HG03575 (cell line): ENCODE measurements around the gene GNLY.
"Not testable (repeated sequence)": the region's sequence is repeated elsewhere in the genome, so short reads cannot be mapped to it uniquely, and the experiment has no call there.

Experiments used
- ATAC-seq: cut with Tn5 transposase; IDR thresholded peaks from one replicate; pipeline ENCODE4 v1.9.1; 2021; ENCODE audit not compliant: unreplicated experiment, insufficient number of reproducible peaks, low FRiP score; ENCODE audit errors: extremely low read depth

Gene GNLY

GRCh38 chr2:85703329-85703728 is 9.2 kb downstream of the GNLY start:
- ATAC-seq: no peak

DNA sequence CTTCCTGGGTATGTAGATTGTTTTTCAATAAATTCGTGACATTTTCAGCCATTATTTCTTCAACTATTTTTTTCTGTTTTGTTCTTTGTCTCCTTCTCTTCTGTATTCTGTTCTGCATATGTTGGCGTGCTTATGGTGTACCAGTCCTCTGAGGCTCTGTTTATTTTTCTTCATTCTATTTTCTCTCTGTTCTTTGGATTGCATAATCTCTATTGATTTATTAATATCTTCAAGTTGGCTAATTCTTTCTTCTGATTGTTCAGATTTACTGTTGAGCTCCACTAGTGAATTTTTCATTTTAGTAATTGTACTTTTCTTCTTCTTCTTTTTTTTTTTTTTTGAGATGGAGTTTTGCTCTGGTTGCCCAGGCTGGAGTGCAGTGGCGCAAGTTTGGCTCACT is 9.9 kb downstream of the GNLY start:
- no peak for ATAC-seq

DNA sequence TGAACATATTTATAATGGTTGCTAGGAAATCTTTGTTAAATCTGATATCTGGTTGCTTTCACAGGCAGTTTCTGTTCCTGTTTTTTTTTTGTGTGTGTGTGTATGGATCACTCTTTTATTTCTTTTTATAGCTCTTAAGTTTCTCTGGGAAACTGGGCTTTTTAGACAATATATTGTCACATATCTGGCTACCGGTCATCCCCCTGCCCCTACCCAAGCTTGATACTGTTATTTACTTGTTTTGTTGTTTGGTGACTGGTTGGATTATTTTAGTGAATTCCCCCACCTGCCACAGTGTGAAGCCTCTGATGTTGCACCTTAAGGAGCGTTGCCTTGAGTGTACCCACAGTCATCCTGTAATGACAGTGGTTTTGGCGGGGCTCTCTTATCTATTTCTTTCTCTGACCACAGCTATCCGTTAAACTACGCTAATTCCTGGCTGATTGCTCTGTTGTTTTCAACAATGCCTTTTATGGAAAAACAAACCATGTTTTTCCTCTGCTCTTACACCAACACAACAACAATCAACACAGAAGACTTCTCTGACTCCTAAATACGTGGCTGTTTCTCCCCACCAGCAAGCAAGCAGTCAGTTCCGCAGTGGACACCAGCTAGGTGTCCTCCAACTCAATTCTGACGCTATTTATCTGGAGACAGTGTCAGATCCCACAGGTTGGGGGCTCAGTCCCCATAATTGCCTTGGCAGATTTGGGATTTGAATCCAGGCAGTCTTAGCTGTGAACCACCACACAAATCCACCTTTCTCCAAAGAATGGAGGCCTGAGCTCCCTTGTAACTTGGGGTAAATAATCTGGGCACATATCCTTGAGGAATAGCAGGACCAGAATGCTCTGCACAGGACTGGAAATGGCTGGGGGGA is 10.9 kb downstream of the GNLY start:
- ATAC-seq: no peak

- ATAC-seq: no peak
These were observed 11.5 kb downstream of the GNLY start for GRCh38 chr2:85705680-85706039.

DNA sequence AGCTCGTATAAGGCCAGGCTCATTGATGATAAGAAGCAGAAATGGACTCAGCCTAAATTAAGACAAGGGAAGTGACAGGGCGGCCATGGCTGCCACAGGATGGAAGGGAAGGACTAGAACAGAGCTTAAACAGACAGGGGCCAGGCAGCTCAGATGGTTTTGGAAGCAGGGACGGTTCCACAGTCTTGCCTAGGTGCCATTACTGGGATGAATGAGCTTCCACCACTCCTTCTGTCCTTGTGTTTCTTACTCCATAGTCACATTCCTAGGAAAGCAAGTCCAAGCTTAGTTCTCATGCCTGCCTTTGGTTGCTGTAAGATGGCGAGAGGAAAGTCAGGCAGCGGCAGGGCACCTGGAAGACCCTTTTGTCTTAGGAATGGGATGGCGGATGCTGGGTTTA is 11.9 kb downstream of the GNLY start:
- no peak for ATAC-seq

GRCh38 chr2:85706599-85707296 is 12.6 kb downstream of the GNLY start:
- no peak for ATAC-seq

GRCh38 chr2:85707304-85707703 is 13.1 kb downstream of the GNLY start:
- ATAC-seq: no peak

DNA sequence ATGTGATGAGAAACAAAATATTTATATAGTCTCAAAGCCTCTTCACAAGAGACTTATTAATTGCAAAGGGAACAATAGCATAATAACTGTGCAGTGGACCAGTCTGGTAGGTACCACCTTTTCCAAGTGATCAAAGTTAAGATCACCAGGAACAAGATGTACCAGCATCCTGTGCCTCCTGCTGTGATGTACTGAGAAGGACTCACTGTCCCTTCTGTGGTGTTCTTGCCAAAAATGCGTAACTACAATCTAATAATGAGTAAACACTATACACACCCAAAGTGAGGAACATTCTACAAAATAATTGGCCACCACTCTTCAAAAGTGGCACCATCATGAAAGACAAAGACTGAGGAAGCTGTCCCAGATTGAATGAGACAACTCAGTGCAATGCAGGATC is 14.5 kb downstream of the GNLY start:
- ATAC-seq: no peak

- ATAC-seq: no peak
These were observed 15.2 kb downstream of the GNLY start for GRCh38 chr2:85709401-85709811.

DNA sequence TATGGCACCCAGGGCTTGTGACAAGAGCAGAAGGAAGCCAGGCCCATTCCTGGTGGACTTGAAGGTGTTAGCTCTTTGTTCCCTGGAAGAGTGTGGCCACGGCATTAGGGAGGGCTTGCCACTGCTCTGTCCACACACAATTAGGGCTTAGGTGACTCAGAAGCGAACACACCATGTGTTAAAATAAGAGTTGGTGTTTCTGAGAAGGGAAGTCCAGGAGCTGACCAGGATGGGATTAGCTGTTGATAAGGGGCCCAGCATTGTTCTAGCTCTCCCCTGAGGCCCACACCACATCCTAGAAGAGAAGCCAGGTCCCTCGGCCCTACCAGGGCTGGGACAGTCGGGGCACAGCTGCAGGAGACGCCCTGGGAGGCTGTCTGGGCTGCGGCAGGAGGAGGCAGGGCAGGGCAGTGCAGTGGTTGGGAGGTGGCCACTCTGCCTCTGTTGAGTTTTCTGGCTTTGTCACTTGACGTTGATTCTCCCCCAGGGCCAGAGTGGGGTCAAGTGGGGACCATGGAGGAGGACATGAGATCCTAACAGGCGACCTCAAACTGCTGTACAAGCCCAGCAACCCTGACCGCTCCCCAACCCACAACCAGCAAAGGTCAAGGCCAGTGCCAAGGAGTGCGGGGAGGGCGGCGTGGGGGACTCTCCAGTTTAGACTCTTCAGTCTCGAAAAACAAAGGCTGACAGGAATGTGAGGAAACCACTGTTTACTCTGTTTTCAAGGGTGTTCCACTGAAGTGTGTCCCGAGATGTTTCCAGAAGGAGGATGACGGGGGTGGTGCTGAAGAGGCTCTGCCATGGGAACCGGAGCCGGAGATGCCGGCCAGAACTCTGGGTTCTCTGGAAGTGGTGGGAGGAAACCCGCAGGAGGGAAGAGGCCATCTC is 16.8 kb downstream of the GNLY start:
- ATAC-seq: no peak

GRCh38 chr2:85711578-85712060 is 17.5 kb downstream of the GNLY start:
- ATAC-seq: no peak

GRCh38 chr2:85712336-85712735 is 18.2 kb downstream of the GNLY start:
- no peak for ATAC-seq

GRCh38 chr2:85712849-85713612 is 18.9 kb downstream of the GNLY start:
- no peak for ATAC-seq

DNA sequence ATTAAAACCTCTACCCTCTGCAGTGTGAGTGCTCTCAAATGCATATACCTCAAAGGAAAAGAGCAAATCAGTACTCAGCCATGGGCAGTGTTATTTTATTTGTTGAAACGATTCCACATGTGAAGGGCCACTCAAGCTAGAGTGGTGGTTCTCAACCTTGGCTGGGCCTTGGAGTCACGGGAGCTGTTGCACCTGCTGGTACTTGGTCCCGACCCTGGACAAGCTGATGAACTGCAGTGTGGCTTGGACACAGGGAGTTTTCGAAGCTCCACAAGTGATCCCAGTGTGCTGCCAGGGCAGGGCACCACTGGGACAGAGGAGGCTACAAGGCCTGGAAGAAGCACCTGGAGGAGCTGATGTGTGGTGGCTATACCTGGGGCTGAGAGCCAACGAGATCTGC is 19.7 kb downstream of the GNLY start:
- ATAC-seq: no peak

DNA sequence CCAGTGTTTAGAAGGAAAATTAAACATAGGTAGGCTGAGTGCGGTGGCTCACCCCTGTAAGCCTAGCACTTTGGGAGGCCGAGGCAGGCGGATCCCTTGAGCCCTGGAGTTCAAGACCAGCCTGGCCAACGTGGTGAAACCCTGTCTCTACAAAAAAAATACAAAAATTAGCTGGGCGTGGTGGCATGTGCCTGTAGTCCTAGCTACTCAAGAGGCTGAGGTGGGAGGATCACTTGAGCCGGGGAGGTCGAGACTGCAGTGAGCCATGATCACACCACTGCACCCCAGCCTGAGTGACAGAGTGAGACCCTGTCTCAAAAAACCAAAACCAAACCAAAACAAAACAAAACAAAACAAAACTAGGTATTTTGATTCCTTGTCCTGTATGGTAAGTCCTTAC is 20.3 kb downstream of the GNLY start:
- ATAC-seq: not testable (repeated sequence)

- ATAC-seq: no peak
These were observed 20.7 kb downstream of the GNLY start for GRCh38 chr2:85714841-85715240.

- ATAC-seq: no peak
These were observed 22.3 kb downstream of the GNLY start for GRCh38 chr2:85716346-85716914.

DNA sequence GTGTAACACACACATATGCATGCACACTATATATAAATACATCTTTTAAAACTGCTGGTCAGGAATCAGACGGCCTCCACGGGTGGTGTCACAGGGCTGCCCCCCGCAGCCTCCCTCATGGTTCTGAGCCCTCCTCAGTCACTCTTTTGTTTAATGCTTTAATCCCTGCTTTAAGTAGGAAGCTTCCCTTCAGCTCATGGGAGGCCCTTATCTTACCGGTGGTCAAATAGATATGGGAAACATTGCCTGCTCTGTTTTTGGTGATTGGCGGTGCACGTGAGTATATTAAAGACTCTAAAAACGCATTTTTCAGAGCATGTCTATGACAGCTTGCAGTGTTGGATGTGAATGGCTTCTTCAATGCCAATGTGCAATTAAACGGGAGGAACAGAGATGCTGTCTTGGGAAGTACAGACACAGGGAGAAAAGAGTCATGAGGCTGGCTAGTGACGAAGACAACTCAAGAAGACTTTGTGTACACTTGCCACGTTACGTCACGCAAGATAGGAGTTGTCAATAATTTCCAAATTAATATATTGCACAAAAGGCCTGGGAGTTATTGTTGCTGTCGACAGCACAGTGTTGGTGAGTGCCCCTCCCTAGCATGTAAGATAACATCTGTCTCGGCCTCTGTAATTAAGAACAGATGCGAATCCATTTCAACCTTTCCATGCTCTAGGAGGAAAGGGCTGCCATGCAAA is 23.3 kb downstream of the GNLY start:
- ATAC-seq: no peak
